Bronchial epithelial cell (primary cell): ENCODE measurements around the gene INCA1. TPM values are rescaled to one million over a fixed set of nuclear protein-coding genes. Genes with fewer than 3 reads are reported as not detected.

ENCODE experiments used
- DNase-seq: peaks from one replicate; pipeline ENCODE4 v3.0.0-alpha.2; 2010; ENCODE audit warnings: low read depth
- FAIRE-seq: peaks from 2 replicates; lab custom pipeline; 2011; peaks lifted over from hg19 to GRCh38; lab: Jason Lieb, UNC
- H3K27me3 ChIP-seq: 2 replicates; pipeline ENCODE4 v1.5.1; 2011; ENCODE audit warnings: low read length; ENCODE audit not compliant: control insufficient read depth, insufficient read depth
- H3K36me3 ChIP-seq: 2 replicates; pipeline ENCODE4 v1.5.1; 2011; ENCODE audit warnings: low read length; ENCODE audit not compliant: control insufficient read depth, insufficient read depth
- H3K4me3 ChIP-seq: 2 replicates; pipeline ENCODE4 v1.5.1; 2011; ENCODE audit warnings: mild to moderate bottlenecking, low read depth, low read length, control low read depth
- total RNA-seq: library from RNA; depleted of rRNA; stranded (reverse); fragments of >200 nt; gene quantifications from 2 replicates; pipeline ENCODE4 v1.2.1, GENCODE V29; 2014
- TF ChIP-seq, protein P1 (sequence below): IDR thresholded peaks from 2 replicates; pipeline ENCODE4 v1.5.1; 2011; ENCODE audit warnings: mild to moderate bottlenecking, moderate library complexity, low read length, control low read depth, inconsistent platforms; ENCODE audit not compliant: insufficient read depth, severe bottlenecking

INCA1 gene
- total RNA-seq, 1 donor from 2014 or later = 0.53 TPM

DNA sequence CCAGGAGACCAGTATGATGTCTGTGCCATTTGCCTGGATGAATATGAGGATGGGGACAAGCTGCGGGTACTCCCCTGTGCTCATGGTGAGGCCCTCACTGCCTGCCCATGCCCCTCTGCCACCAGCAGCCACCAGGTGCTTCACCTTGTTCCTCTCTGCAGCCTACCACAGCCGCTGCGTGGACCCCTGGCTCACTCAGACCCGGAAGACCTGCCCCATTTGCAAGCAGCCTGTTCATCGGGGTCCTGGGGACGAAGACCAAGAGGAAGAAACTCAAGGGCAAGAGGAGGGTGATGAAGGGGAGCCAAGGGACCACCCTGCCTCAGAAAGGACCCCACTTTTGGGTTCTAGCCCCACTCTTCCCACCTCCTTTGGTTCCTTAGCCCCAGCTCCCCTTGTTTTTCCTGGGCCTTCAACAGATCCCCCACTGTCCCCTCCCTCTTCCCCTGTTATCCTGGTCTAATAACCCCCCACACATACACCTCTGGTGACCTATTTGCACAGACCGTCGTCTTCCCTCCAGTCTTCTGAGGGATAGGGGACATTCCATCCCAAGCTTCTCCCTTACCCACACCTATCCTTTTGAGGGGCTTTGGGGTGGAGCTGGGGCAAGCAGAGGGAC lies 52.7 kb downstream of the INCA1 start:
- Histone ChIP-seq H3K36me3 (peaks cover 16% of the 10 kb centered on the region), H3K27me3 (no peaks in the 10 kb centered on the region), H3K4me3 (no peak overlapping the region)
- DNase-seq (no peak), FAIRE-seq (no peak)
- TF ChIP-seq, protein P1, sequence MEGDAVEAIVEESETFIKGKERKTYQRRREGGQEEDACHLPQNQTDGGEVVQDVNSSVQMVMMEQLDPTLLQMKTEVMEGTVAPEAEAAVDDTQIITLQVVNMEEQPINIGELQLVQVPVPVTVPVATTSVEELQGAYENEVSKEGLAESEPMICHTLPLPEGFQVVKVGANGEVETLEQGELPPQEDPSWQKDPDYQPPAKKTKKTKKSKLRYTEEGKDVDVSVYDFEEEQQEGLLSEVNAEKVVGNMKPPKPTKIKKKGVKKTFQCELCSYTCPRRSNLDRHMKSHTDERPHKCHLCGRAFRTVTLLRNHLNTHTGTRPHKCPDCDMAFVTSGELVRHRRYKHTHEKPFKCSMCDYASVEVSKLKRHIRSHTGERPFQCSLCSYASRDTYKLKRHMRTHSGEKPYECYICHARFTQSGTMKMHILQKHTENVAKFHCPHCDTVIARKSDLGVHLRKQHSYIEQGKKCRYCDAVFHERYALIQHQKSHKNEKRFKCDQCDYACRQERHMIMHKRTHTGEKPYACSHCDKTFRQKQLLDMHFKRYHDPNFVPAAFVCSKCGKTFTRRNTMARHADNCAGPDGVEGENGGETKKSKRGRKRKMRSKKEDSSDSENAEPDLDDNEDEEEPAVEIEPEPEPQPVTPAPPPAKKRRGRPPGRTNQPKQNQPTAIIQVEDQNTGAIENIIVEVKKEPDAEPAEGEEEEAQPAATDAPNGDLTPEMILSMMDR = no peak

- no peak overlapping the region for H3K4me3 ChIP-seq
- DNase-seq (no peak), FAIRE-seq (no peak)
- H3K27me3 ChIP-seq = no peaks in the 10 kb centered on the region
- H3K36me3 ChIP-seq = peaks cover 16% of the 10 kb centered on the region
- TF ChIP-seq, protein P1 = no peak
These were observed 53.2 kb downstream of the INCA1 start for GRCh38 chr17:4944163-4944553.

DNA sequence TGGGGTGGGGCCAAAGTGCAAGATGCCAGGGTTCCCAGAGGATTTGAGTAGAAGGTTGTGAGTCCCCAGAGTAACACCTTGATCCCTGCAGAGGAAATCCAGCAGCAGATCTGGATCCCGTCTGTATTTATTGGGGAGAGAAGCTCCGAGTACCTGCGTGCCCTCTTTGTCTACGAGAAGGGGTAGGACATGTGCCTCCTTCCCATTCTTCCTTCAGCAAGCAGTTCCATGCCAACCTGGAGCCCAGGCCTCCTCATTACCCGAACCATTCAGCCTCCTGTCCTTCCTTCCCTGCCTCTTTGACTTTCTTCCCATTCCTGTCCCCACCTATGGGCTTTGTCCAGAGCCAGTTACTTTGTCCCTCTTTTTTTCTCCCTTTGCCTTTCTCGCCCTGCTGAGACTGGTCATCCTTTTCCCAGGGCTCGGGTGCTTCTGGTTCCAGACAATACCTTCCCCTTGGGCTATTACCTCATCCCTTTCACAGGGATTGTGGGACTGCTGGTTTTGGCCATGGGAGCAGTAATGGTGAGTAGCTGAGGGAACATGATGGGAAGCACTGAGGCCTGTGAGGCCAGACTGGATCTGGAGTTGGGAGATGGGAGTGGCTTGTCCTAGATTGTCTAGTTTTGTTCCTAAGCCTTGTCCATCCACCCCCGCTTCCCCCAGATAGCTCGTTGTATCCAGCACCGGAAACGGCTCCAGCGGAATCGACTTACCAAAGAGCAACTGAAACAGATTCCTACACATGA lies 54.4 kb downstream of the INCA1 start:
- FAIRE-seq = no peak
- H3K27me3 ChIP-seq = no peaks in the 10 kb centered on the region
- peaks cover 25% of the 10 kb centered on the region for H3K36me3 ChIP-seq
- H3K4me3 ChIP-seq = no peak overlapping the region
- DNase-seq = no peak
- TF ChIP-seq, protein P1 = no peak

GRCh38 chr17:4941319-4941610 lies 56.1 kb downstream of the INCA1 start:
- Histone ChIP-seq H3K4me3 (peak overlapping the region; percentile 93), H3K27me3 (no peaks in the 10 kb centered on the region), H3K36me3 (peaks cover 31% of the 10 kb centered on the region)
- TF ChIP-seq, protein P1 = no peak
- no peak for FAIRE-seq
- DNase-seq = no peak

DNA sequence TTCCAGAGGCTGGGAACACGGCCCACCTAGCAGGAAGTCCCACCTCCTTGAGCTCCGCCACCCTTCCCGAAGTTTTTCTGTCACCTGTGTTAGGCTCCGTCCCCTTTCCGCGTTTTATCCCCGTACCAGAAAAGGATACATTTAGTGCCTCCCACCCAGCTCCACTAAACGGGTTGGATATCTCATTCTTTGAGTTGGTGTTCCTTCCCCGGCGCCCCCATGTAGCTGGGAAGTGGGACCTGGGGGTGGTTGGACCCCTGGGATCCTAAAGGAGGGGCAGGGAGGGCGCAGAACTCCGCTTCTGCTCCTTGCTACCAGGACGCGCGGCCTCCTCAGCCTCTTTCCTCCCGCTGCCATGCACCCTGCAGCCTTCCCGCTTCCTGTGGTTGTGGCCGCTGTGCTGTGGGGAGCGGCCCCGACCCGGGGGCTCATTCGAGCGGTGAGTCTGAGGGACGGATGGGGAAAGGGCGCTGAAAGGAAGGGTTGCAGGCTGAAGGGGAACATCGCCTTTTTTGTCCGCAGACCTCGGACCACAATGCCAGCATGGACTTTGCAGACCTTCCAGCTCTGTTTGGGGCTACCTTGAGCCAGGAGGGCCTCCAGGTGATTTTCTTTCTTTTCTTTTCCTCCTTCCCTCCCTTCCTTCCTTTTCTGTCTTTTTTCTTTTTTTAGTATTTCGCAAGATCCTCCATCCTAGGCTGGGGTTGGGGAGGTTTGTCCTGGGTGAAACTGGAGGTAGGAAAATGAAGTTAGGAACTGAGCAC lies 56.6 kb downstream of the INCA1 start:
- peak overlapping the region; percentile 93 for H3K4me3 ChIP-seq
- DNase-seq (no peak), FAIRE-seq (no peak)
- TF ChIP-seq, protein P1 = no peak
- H3K36me3 ChIP-seq = peaks cover 32% of the 10 kb centered on the region
- no peaks in the 10 kb centered on the region for H3K27me3 ChIP-seq
